Right lobe of liver (tissue), 4 donors: ENCODE data around the gene PELI2.

Experiments used
- POLR2A ChIP-seq: fragments of 450-650 bp; IDR thresholded peaks from one replicate; pipeline ENCODE4 v1.6.1; 2017; ENCODE audit warnings: antibody characterized with exemption, mild to moderate bottlenecking
- TF ChIP-seq, protein P1 (sequence below), 4 donors: fragments of 200-600 bp in 3 of 4; fragments of 450-650 bp in 1 of 4; IDR thresholded peaks; one replicate each; pipeline versions ENCODE4 v1.5.1 to v1.8.0; 2016 to 2022; ENCODE audit warnings: antibody characterized with exemption in 4 of 4, mild to moderate bottlenecking in 2 of 4
- donor health status: DM: no; HTN: no; CAD: no.
- donor health status: DM: no; HTN: no; CAD: no.
- donor health status: DM: no; HTN: yes; CAD: no.

DNA sequence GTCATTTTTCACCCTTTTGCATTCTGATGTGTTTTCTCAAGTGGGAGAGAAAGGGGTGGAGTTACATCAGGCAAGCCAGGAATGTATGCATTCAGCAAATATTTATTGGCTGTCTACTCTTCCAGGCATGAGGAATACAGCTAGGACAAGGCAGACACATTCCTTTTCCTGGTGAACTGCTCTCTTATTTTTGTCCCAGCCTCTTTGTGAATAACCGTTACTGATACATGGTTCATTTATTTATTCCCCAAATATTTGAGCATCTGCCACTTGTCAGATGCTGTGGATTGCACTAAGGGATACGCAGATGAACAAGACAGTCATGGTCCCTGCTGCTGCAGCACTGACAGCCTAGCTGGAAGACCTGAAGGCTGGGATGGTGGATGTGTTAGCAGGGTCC, 6.1 kb downstream of the PELI2 start:
- no peak for TF ChIP-seq POLR2A
- TF ChIP-seq, protein P1, sequence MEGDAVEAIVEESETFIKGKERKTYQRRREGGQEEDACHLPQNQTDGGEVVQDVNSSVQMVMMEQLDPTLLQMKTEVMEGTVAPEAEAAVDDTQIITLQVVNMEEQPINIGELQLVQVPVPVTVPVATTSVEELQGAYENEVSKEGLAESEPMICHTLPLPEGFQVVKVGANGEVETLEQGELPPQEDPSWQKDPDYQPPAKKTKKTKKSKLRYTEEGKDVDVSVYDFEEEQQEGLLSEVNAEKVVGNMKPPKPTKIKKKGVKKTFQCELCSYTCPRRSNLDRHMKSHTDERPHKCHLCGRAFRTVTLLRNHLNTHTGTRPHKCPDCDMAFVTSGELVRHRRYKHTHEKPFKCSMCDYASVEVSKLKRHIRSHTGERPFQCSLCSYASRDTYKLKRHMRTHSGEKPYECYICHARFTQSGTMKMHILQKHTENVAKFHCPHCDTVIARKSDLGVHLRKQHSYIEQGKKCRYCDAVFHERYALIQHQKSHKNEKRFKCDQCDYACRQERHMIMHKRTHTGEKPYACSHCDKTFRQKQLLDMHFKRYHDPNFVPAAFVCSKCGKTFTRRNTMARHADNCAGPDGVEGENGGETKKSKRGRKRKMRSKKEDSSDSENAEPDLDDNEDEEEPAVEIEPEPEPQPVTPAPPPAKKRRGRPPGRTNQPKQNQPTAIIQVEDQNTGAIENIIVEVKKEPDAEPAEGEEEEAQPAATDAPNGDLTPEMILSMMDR (IDR thresholded peaks at IDR 0.05): no peak
